GM20000 (cell line): ENCODE measurements around the gene DUSP22.

Experiments
- DNase-seq: peaks from one replicate; pipeline ENCODE4 v3.0.0; 2012; ENCODE audit warnings: low spot score
- TF ChIP-seq, protein P1 (sequence below): IDR thresholded peaks from 2 replicates; pipeline ENCODE4 v1.5.1; 2012; ENCODE audit warnings: mild to moderate bottlenecking, control low read depth; ENCODE audit errors: extremely low read depth, missing control alignments

Gene DUSP22

GRCh38 chr6:391559-392440, 99.5 kb downstream of the DUSP22 start, which contains the start of gene IRF4:
TSS of gene IRF4 (plus strand) at chr6:391752. CDS start at chr6:393153, 1,401 bp downstream.
- DNase-seq, result peak; percentile 97
- TF ChIP-seq, protein P1, sequence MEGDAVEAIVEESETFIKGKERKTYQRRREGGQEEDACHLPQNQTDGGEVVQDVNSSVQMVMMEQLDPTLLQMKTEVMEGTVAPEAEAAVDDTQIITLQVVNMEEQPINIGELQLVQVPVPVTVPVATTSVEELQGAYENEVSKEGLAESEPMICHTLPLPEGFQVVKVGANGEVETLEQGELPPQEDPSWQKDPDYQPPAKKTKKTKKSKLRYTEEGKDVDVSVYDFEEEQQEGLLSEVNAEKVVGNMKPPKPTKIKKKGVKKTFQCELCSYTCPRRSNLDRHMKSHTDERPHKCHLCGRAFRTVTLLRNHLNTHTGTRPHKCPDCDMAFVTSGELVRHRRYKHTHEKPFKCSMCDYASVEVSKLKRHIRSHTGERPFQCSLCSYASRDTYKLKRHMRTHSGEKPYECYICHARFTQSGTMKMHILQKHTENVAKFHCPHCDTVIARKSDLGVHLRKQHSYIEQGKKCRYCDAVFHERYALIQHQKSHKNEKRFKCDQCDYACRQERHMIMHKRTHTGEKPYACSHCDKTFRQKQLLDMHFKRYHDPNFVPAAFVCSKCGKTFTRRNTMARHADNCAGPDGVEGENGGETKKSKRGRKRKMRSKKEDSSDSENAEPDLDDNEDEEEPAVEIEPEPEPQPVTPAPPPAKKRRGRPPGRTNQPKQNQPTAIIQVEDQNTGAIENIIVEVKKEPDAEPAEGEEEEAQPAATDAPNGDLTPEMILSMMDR, result no peak

- no peak for DNase-seq
- TF ChIP-seq, protein P1, result no peak
These were observed 100.4 kb downstream of the DUSP22 start for GRCh38 chr6:392441-393390.

GRCh38 chr6:393391-394221, 101.3 kb downstream of the DUSP22 start:
- DNase-seq, result no peak

DNA sequence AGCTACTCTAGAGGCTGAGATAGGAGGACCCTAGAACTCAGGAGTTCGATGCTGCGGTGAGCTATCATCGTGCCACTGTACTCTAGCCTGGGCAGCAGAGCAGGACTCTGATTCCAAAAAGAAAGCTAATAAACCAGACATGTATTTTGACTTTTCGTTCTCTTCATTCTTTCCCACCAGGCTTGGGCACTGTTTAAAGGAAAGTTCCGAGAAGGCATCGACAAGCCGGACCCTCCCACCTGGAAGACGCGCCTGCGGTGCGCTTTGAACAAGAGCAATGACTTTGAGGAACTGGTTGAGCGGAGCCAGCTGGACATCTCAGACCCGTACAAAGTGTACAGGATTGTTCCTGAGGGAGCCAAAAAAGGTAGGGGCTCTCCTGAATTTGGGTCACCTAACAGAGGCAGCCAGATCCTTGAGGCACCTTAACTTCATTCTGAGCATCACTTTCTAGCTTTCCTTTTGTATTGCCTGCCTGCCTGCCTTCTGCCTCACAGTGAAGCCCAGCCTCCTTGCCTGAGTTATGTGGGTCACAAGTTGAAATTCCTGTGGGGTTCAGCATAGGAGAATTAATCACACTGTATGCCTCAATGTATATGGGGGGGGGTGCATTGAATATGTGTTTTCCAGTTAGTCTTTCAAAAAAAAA, 102.5 kb downstream of the DUSP22 start:
- TF ChIP-seq, protein P1, result no peak
- DNase-seq, result no peak

More at GRCh38 chr6:393391-394221, 101.3 kb downstream of the DUSP22 start:
- TF ChIP-seq, protein P1, result no peak

GRCh38 chr6:395432-396125, 103.3 kb downstream of the DUSP22 start:
- TF ChIP-seq, protein P1, result no peak
- DNase-seq, result no peak

- no peak for DNase-seq
- TF ChIP-seq, protein P1, result no peak
These were observed 103.8 kb downstream of the DUSP22 start for GRCh38 chr6:396126-396520.
